GM19035 (cell line): ENCODE data around the gene MAP2K5.

Experiments used
- ATAC-seq: cut with Tn5 transposase; IDR thresholded peaks from one replicate; pipeline ENCODE4 v1.9.1; 2021; ENCODE audit not compliant: unreplicated experiment

Gene MAP2K5

DNA sequence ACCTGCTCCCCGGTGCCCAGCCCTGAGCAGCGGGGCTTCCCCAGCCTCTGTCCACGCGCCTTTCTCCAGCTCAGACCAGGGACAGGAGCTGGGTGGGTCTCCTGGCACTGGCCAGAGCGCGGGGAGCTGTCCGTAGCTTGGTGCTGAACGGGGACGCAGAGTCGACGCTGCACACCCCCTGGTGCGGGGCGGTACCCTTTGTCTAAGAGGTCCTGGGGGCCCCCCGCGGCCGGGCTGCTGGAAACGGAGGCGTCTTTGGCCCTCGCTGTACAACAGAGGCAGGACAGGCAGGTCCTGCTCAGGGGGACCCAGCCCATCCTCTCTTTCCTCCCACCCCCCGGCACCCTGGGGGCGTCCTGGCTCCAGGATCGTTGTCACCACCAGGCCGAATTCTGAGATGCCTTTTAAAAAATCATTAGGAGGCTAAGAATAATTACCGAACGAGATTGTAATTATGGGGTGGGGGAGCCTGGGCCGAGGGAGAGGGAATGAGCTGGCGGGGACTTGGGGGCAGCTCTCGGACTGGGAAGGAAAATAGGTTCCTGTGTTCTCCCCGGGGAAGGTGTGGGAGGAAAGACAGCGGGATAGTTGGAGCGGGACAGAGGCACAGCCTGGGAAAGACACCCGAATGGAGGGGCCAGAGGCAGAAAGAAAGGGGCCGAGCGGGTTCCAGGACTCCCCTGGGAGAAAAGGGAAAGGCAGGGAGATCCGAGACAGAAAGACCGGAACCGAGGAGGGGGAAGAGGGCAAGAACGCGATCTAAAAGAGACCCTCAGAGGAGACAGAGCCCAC, 278.7 kb downstream of the MAP2K5 start:
- no peak for ATAC-seq

DNA sequence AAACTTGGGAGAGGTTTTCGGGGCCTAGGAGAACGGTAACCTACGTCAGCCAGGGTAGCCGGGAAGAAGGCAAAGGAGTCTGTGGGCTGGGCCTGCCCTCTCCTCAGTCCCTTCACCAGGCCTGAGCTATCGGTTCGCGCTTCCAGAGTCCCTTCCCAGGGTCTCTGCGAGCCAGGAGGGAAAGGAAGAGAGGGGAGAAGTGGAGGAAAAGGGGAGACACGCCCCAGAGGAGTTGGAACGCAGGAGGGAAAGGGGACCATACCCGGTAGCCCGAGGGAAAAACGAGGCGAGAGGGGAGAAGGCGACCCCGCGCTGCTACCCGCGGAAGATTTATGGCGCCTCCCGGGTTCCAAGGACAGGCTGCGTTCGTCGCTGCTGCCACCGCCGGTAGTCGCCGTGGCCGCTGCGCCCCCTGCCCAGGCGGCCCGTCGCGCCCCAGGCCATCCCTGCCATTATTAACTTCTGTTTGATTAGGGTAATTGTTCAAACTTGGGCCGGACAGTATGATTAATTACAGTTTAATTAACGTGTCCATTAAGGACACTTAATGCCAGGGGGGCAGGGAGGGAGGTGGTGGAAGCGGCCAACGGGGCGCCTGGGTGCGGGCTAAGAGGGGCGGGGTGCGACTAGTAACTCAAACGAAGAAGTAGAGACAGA, 279.4 kb downstream of the MAP2K5 start:
- ATAC-seq: no peak

- ATAC-seq: no peak
These were observed 280.2 kb downstream of the MAP2K5 start for GRCh38 chr15:67822537-67823313.

DNA sequence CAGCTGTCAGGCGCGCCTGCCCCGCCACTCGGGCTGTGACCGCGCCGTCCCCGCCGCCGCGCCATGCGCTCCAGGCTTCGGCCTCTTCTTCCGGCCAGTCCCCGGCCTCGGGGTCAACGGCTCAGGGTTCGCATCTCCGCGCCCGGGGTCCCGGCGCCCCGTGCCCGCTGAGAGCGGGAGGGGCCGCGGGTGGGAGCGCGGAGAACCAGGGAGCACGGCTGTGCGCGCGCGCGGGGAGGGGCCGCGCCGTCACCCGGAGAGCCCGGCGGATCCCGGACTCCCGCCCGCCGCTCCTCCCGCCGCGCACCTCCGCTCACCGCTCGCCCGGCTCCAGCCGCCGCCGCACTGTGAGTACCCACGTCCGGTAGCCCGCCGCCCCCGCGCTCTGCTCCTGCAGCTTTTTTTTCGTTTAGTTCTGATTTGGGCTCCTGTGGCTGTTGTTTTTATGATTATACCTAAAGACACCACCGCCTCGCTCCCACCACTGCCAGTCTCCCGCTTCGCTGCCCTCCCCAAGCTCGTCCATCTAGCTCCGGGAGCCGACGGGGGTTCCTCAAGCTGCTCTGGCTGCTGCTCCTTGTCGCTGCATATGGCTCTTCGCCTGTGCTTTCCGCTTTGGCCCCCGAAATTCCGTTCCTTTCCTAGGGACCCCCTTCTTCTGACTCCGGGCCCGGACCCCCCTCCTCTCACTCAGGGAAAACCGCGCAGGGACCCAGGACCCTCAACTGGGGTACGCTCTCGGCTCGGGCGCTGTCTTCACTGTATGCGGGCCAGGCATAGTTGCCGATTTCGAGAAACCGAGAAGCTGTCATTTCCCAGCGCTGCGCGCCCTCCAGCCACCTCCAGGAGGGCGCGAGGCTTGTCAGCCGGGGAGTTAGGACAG, 281.1 kb downstream of the MAP2K5 start:
- ATAC-seq: no peak

- ATAC-seq: no peak
These were observed 281.9 kb downstream of the MAP2K5 start for GRCh38 chr15:67824197-67824968.

- ATAC-seq: no peak
These were observed 282.7 kb downstream of the MAP2K5 start, which contains the start of gene SKOR1 for GRCh38 chr15:67824976-67825880. TSS of gene SKOR1 (plus strand) at chr15:67825509. CDS start at chr15:67825603, 94 bp downstream.

DNA sequence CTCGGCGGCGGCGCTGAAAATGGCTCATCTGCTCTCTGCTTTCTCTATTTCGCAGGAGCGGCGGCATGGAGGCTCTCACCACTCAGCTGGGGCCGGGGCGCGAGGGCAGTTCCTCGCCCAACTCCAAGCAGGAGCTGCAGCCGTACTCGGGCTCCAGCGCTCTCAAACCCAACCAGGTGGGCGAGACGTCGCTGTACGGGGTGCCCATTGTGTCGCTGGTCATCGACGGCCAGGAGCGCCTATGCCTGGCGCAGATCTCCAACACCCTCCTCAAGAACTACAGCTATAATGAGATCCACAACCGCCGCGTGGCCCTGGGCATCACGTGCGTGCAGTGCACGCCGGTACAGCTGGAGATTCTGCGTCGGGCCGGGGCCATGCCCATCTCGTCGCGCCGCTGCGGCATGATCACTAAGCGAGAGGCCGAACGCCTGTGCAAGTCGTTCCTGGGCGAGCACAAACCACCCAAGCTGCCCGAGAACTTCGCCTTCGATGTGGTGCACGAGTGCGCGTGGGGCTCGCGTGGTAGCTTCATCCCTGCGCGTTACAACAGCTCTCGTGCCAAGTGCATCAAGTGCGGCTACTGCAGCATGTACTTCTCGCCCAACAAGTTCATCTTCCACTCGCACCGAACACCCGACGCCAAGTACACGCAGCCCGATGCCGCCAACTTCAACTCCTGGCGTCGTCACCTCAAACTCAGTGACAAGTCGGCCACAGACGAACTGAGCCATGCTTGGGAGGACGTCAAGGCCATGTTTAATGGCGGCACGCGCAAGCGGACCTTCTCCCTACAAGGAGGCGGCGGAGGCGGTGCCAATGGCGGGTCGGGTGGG, 283.6 kb downstream of the MAP2K5 start:
- ATAC-seq: no peak

DNA sequence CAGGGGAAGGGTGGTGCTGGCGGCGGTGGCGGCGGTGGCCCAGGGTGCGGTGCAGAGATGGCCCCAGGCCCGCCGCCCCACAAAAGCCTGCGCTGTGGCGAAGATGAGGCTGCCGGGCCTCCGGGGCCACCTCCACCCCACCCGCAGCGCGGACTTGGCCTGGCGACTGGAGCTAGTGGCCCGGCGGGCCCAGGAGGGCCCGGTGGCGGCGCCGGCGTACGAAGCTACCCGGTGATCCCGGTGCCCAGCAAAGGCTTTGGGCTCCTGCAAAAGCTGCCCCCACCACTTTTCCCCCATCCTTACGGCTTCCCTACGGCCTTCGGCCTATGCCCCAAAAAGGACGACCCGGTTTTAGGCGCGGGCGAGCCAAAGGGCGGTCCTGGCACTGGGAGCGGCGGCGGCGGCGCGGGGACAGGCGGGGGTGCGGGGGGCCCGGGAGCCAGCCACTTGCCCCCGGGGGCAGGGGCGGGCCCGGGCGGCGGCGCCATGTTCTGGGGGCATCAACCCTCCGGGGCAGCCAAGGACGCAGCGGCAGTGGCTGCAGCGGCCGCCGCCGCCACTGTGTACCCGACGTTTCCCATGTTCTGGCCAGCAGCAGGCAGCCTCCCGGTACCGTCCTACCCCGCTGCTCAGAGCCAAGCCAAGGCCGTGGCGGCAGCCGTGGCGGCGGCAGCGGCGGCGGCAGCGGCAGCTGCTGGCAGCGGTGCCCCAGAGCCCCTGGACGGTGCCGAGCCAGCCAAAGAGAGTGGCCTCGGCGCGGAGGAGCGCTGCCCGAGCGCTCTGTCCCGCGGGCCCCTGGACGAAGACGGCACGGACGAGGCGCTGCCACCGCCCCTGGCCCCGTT, 284.4 kb downstream of the MAP2K5 start:
- ATAC-seq: no peak

- ATAC-seq: no peak
These were observed 285.2 kb downstream of the MAP2K5 start for GRCh38 chr15:67827562-67828277.

DNA sequence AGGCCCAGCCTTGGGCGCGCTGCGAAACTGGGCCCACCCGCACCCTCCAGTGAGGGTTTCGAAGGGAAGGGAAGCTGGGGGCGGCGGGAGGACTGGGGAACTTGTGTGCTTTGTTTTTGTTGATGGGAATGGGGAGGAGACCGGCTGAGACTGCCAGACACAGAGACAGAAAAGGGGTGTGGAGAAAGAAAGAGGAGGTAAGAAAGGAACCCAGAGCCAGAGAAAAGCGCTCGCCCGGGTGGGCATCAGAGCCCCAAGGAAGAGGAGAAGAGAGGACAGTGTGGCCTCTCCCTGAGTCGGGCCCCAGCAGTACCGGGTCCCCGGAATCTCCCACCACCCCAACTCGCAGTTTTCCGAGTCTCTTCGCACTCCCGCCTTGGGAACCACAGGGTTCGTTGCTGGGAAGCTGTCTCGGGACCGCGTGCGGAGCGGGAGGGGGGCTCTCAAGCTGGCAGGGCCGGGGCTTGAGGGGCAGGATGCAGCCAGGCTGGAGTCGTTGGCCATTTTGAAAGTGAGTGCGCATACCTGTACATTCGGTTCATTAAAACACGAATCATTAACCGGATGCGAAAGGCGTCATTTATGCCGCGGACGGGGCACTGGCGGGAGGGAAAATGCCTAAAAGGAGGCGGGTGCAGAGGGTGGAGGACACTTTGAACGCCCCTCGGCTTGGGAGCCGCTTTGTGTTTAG, 285.9 kb downstream of the MAP2K5 start:
- ATAC-seq: no peak

- no peak for ATAC-seq
These were observed 286.6 kb downstream of the MAP2K5 start for GRCh38 chr15:67828969-67829646.

DNA sequence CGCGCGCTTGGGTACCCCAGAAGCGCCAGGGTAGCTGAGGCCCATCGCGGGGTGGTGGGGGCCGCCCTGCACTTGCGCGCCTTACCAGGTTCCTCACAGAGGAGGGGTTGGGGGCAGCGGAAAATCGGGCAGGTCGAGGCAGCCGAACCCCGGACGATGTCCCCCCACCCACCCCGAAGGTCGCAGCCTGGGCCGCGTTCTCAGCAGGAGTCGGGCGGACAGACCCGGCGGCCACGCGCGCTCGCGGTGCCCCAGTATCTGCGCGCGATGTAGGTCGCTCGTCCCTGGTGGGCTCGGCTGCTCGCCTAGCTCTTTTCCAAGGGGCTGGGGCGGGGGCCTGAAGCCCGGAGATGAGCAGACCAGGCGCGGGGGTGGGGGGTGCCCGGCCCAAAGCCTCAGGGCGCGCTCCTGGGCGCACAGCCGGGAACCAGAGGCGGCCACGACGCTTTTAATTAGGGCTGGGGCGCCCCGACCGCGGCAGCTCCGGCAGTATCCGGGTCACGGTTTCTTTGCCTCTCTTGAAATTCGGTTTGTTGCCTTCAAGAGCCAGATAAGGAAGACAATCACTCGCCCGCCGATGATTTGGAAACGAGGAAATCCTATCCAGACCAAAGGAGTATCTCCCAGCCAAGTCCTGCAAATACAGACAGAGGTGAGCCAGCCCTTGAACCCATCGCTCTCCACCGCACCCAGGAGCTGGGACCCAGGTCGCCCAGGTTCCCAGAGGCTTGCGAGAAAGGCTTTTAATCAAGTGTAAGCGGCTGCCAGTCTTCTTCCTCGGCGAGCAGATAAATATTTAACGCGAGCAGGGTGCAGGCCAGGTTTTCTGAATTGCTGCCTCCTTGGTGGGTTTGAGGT, 287.4 kb downstream of the MAP2K5 start:
- no peak for ATAC-seq

- ATAC-seq: no peak
These were observed 288.9 kb downstream of the MAP2K5 start for GRCh38 chr15:67831363-67831762.

DNA sequence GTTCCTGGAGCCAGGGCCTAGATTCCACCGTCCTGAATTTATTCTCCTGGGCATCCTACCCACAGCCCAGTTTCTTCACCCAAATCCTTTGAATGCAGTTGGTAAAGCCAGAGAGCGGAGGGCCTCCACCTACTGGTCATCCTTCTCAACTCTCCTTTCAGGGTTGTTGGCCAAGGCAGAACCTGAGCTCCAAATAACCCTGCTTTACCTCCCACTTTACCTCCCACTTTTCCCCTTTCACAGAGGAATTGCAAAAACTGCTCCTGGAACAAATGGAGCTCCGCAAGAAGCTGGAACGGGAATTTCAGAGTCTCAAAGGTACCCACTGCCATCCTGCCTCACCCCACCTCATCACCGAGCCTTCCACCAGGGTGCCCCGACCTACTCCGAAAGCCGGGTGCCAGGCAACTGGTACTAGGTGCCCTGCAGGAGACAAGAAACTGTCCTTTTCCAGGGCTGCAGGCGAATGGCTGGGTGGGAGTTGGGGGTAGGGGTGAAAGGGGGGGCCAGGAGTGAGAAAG, 289.6 kb downstream of the MAP2K5 start:
- ATAC-seq: no peak
